ENCODE results near the gene CREBRF.
A peak's percentile ranks its signal among the peaks of the same experiment; 100 is the strongest.
"Not testable (repeated sequence)": the region's sequence is repeated elsewhere in the genome, so short reads cannot be mapped to it uniquely, and the experiment has no call there.

CREBRF gene

DNA sequence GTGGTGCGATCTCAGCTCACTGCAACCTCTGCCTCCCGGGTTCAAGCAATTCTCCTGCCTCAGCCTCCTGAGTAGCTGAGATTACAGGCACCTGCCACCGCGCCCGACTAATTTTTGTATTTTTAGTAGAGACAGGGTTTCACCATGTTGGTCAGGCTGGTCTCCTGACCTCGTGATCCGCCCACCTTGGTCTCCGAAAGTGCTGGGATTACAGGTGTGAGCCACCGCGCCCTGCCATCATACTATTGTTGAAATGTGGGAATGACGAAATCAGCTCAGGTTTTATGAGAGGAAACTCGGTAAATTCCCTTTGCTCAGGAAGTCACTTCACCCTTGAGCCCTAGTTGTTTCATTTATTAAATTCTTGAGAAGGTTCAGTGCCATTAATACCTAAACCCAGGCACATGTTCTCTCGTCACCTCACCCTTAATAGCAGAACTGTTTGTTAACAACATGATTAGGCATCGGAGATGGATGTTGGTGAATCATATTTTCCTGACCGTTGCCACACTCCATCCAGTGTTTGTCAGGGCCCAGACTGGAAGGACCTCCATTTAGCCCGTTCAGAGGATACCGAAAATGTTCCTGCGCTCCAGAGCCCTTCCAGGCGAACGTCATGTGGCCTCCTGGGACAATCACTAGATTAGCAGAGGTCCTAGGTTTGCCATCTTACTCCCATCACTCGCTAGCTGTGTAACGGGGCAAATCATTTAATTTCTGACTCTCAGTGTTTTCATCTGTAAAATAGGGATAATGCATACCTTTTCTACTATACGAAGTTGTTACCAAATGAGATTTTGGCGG is 20.0 kb upstream of the CREBRF start:
- DNase-seq = no peak

DNA sequence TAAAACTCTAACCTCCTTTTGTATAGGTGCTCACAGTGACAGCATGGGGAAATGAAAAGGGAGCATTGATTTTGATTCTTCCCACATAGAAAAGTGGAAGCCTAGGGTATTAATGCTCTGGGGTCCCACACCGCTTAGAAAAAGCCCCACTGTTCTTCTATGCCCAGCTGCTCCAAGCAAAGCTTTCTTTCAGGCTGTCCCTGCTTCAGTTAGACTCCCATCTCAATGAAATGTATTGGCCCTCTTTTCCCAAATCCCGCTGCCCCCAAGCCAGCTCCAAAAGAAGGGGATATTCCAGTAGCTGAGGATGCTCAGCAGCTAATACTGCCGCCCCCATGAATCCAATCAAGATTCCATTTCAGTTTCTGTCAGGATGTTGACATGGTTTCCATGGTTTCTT is 17.0 kb upstream of the CREBRF start:
- DNase-seq = no peak

DNA sequence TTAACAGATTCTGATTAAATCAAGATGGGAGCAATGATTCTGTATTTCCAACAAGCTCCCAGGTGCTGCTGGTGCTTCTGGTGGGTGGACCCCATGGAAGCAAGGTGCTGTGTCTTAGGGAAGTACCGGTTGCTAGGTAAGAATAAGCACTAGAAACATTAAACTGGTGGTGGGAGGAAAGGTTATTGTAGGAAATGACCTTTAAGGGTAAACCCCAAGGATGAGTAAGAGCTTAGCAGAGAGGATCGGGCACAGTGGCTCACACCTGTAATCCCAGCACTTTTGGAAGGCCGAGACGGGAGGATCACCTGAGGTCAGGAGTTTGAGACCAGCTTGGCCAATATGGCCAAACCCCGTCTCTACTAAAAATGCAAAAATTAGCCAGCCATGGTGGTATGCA is 16.2 kb upstream of the CREBRF start:
- no peak for DNase-seq

DNA sequence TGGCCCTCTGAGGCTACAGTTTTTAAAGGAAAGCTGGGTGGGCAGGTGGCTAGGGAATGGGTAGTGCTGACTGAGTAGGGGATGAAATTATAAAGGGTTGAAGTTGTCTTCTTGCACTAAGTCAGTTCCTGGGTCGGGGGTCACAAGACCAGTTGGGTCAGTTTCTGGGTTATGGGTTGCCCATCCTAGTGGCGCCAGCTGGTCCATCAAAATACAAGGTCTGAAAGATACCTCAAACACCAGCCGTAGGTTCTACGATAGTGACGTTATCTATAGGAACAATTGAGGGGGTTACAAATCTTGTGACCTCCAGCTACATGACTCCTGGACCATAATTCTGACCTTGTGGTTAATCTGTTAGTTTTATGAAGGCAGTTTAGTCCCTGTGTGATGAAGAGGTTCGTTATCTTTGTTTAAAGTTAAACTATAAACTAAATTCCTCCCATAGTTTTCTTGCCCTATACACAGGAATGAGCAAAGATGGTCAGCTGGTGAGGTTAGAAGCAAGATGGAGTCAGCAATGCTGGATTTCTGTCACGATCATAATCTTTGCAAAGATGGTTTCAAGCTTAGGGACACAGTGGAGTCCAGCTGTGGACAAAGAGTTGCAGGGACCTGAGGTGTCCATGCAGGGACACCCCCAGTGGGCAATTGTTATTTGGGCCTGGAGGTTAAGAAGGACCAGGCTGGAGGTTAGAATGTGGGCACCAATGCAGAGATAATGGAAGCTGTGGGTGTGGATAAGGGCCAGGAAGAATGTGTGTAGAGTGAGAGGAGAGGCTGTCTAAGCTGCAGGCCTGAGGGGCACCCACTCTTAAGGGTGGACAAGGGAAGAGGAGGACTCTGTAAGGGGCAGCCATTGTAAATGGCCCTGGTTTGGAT is 14.0 kb upstream of the CREBRF start:
- no peak for DNase-seq

DNA sequence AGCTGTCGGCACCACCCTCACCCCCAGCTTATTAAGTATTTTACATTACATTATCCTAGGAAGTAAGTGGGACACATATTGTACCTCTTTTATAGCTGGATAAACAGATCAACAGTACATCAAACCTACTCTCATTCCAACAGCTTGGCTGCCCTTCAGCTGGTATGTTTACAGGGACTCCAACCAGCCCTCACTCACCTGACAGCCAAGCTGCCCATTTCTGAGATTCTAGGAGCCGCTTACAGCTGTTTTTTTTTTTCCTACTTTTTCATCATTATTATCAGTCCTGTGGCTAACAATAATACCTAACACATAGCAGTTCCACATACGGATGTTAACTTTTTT is 13.4 kb upstream of the CREBRF start:
- no peak for DNase-seq

DNA sequence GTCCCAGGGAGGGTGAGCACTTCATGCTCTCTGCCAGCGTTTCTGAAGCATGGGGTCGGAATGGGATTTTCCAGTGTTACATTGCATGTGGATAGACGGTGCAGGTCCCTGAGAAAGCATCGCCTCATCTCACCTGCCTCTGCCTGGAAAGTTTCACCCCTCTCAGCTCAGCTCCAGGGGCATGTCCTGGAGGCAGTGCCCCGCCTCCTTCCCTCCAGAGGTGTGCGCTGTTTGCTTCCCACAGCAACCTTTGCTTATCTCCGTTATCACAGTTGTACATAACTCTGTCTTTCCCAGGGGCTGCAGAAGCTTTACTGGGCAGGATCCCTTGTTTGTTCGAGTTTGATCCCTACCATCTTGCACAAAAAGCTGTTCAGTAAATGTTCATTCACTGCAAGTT is 10.7 kb upstream of the CREBRF start:
- DNase-seq = no peak

DNA sequence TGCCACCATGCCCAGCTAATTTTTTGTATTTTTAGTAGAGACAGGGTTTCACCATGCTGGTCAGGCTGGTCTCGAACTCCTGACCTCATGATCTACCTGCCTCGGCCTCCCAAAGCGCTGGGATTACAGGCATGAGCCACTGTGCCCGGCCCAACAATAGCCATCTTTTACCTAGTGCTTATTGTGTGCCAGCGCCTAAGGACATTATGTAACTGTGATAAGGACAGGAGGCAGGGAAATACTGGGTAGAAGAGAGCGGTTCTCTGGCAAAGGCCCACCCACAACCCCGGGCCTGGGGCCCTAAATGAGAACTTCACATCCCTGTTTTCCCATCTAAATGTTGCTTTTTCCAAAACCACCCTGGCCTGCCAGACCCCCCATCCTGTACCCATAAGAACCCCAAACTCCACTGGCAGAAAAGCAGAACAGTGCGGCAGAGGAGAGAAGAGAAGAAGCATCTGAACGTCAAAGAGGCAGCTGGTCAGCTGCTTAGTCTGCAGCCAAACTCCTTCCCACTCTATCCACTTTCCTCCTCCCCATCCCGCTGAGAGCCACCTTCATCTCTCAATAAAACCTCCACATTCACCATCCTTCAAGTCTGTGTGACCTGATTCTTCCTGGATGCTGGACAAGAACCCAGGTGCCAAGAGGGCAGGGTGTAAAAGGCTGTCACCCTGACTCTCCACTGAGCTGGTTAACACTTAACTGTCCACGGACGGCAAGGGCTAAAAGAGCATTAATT is 8.9 kb upstream of the CREBRF start:
- DNase-seq = not testable (repeated sequence)

DNA sequence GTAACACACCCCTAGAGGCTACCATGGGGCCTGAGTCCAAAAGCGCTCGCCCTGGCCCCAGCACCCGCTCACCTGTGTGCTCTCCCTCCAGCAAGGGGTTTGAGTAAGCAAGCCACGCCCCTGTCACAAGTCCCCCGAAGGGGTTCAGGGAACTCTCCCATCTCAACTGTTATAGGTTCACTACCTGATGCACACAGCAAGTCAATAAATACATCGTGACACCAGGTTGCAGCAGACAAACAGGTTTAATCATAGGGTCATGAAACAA is 8.4 kb upstream of the CREBRF start:
- no peak for DNase-seq

DNA sequence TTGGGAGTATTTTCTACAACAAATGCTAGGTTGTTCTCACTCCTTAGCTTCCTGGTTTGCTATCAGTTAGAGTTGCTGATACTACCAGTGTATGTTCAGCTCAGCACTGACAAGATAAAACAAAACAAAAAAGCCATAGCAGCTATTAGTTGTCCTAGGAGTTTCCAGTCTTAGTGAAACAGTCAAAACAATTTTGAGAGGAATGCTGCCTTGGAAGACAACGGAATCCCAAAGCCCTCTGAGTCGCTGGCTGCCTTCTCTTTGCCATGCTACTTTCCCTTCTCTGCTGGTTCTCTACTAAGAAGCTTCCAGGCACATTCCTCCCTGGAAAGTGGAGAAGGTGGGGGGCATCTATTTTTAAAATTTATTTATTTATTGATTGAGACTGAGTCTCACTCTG is 5.4 kb upstream of the CREBRF start:
- no peak for DNase-seq

DNA sequence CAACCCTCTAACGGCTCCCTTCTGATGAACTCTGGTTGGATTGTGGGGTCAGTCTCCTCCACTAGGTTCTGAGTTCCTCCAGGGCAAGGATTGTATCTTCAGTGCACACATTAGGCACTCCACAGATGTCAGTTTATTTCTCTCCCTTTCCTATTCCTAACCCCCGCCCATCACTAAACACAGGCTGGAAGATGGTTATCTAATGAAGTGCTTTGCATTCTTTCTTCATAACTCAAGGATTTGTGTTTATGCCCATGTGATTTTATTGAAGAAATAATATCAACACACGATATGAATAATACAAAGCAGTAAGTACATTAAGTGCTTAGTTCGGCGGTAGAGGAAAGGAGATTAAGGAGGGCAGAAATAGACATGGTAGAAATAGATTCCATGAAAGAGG is 4.4 kb upstream of the CREBRF start:
- no peak for DNase-seq

DNA sequence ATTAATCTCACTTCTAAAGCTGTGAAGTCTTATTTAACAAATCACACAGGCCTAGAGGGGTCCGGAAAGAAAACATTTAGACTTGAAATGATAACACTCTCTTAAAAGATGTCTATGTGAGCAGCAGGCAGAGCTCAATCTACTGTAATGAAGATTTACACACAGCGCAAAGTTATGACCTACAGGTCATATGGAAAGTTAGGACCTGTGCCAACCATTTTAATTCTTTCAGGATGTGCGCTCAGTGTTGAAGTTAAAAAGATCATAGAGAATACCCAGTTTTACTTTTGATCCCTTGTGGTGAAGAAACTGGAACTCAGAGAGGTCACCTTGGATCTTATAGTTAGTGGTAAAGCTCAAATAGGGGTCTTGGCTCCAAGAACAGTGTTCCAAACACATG is 3.1 kb upstream of the CREBRF start:
- no peak for DNase-seq

DNA sequence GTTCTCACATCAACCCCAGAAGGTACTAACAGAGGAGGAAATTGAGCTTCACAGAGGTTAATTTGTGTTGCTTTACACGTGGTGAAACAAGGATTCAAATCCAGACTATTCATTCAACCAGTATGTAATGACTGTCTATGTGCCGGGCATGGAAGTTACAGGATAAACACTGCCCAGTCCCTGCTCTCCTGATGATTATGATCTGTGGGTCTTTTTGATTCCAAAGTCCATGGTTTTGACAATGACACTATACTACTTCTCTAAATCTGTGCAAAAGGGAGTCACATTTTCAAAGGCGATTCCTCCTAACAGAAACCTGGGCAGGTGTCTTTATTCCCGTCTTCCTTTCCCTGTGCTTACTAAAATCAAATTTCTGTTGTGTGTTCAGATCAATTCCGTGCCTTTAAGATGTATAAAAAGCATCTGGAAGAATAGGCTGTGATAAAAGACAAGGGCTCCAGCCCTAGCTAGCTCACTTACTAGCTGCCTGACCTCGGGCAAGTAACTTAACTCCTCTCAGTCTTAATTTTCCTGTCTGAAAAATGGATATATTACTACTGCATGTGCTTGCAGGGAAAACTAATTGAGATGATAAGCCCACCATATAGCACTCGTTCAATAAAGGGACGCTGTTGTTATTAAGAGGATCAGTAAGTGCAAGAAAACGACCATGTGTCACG is 970 bp upstream of the CREBRF start:
- DNase-seq = no peak

DNA sequence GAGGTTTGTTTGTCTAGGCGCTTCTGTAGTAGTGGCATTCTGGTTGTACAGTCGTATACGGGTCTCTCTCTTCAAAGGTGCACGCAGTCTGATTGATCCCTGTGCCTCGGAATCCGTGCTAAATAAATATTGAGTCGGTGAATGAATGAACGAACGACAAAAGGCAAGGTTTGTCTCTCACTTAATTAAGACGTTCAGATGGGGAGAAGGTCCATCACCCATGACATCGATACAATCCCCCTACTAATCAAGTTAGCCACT is 500 bp upstream of the CREBRF start:
- no peak for DNase-seq

DNA sequence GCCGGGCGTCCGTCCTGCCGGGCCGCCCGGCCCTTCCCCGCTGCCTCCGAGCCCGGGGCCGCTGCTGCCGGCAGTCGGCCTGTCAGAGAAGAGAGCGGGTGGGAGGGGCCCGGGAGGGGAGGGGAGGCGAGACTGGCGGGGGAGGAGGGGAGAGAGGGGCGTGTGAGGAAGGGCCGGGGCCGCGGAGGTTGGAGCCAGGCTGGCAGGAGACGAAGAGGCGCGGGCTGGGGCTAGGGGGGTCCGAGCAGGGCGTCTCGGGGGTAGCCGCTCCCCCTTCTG is 570 bp downstream of the CREBRF start:
- DNase-seq = no peak

DNA sequence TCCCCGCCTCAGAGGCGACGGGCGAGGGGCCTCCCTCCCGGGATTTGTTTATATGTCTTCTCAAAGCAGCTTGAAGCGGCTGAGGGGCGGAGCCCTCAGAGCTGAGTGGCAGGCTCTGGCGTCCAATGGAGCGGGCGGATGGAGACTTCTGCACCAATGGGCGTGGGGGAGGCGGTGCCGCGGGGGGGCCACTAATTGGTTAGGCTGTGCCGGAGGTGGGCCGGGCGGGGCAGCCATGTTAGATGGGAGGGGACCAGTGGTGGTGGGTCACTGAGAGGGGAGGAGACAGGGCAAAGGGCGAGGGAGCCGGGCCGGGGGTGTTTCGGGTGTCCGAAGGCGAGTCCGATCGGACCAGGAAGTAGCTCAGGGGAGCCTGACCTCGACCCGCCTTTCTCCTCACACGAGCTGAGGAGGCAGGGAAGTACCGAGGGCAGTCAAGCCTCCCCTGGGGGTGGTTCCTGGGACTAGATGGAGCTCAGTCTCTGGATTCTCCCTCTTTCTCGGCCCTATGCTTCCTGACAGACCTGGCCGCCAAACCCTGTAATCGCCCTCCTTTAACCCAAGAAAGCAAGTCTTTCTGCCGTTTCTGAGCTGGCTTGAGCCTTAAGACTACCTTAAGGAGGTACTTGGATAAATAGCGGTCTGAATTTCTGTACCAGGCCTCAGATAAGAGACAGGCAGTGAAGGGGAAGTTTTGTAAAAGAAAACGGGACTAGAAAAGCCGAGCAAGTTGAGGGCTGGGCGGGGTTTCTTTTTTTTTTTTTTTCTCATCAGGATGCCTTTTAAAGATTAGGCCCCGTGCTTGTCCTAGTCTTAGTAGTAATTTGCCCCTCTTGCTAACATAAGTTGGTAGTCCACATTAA is 1.1 kb downstream of the CREBRF start:
- DNase-seq = peak; percentile 89

DNA sequence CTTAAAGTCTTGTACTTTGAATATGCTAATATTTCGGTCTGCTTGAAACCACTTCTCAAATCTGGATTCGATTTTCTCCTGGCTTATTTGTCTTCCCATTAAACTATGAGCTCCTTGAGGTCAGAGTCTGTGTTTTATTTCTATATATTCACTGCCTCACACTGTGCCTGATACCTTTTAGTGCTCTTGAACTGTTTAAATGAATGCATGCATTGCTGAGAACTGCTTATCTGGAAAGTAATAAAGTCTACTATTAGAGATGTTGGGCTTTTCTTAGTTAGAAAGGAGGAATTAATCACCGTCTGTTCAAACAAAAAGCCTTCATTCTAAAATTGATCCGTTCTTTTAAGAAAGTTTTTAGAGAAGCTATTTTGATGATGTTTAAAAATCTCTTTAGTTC is 6.0 kb downstream of the CREBRF start:
- no peak for DNase-seq

DNA sequence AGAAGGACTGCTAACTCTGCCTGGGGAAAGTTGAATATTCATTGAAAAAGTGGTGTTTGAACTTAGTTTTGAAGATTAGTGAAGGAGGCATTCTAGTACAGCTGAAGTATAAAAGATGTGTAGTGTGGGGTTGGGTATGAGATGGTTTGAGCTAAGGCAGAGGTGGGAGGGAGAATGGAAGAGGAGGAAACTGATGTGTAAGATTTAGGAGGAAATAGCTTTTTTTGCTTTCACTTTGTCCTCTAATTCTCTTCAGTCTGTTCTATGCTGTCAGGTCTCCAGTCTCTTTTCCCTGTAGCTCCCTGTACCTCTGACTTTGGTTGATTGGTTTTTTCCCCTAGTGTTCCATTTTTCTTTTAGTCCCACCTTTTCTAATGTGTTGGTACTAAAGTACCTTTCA is 9.0 kb downstream of the CREBRF start:
- no peak for DNase-seq

DNA sequence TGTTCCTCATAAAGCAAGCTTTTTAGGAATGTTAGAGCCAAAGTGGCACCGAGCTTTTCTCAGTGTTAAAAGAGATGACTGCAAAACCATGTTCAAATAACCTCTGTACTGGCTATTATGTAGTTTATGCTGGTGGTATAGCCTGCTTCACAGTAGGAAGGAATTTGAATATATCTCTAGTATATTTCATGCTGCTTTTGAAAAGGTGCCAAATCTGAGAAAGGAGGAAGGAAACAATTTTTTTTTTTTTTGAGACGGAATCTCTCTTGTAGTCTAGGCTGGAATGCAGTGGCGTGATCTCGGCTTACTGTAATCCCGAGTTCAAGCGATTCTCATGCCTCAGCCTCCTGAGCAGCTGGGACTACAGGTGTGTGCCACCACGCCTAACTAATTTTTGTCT is 13.5 kb downstream of the CREBRF start:
- DNase-seq = no peak

DNA sequence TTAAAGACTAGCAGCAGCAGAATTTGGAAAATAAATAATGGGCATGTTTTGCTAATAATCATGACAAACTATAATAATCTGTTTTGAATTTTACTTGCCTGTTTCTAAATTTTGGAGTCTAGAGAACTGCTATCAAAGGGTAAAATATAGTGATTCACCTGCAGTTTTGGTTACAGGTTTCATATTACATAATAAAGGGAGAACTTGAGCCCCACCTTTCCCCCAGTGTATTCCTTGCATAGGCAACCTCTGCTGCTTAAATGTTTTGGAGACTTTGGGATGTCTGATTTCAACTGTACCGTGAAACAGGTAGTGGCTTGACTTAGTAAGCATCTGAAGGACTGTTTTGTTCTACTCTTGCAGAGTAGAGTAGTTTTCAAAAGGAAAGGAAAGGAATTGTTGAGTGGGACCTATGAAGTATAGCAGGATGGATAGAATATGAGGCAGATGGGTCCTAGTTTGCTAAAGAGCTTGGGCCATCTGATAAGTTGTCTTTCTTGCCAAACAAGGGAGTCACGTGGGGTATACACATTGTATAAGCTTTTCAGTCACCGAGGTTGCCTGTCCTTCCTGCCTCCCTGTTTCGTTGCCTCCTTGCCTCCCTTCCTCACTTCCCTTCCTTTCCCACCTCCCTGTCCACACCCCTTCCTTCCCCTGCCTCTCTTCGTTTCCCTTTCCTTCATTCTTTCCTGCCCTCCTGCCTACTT is 19.1 kb downstream of the CREBRF start:
- DNase-seq = no peak

DNA sequence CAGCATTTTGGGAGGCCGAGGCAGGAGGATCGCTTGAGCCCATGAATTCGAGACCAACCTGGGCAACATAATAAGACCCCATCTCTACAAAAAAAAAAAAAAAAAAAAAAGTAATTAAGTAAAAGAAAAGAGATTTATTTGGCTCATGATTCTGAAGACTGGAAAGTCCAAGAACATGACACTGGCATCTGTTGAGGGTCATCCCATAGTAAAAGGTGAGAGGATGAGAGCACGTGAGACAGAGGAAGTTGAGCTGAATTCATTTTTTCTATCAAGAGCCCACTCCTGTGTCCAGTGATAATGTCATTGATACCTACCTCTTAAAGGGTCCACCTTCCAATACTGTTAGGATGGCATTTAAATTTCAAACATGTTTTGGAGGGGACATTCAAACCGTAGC is 19.8 kb downstream of the CREBRF start:
- DNase-seq = no peak

DNA sequence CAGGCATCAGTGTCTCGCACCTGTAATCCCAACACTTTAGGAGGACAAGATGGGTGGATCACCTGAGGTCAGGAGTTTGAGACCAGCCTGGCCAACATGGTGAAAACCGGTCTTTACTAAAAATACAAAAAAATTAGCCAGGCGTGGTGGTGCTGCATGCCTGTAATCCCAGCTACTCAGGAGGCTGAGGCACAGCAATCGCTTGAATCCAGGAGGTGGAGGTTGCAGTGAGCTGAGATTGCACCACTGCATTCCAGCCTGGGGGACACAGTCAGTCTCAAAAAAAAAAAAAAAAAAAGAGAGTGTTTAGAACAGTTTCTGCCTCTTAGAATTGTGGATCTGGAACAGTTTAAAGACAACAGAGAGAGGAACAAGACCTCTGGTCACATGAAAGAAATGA is 20.3 kb downstream of the CREBRF start:
- not testable (repeated sequence) for DNase-seq

DNA sequence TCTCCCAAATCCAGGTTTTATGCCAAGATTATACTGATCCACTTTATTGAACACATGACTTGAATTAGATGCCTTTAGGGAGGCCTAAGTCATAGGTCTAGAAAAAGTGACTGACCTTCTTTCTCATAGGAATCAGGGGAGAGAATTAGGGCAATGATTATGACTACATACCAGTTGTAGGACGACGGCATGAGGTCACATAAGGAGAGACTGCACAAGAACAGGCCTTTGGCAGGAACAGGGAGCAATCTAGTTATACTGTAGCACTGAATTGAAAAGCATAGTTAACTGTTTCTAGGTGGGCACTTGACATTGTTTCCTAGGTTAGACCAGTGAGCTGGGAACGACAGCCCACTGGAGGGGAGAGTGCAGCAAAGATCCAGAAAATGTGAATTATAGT is 22.7 kb downstream of the CREBRF start:
- DNase-seq = no peak
